ENCODE results near the gene RNU1-3. TPM values are rescaled to one million over a fixed set of nuclear protein-coding genes. Genes with fewer than 3 reads are reported as not detected.
"Not testable (repeated sequence)": the region's sequence is repeated elsewhere in the genome, so short reads cannot be mapped to it uniquely, and the experiment has no call there.

RNU1-3 gene
- total and polyA plus RNA-seq, 2 of the 13 experiments (the other 11 are each of a cell fraction or from before 2014, with no cell fraction given) = under 0.01 to 11,018 TPM

DNA sequence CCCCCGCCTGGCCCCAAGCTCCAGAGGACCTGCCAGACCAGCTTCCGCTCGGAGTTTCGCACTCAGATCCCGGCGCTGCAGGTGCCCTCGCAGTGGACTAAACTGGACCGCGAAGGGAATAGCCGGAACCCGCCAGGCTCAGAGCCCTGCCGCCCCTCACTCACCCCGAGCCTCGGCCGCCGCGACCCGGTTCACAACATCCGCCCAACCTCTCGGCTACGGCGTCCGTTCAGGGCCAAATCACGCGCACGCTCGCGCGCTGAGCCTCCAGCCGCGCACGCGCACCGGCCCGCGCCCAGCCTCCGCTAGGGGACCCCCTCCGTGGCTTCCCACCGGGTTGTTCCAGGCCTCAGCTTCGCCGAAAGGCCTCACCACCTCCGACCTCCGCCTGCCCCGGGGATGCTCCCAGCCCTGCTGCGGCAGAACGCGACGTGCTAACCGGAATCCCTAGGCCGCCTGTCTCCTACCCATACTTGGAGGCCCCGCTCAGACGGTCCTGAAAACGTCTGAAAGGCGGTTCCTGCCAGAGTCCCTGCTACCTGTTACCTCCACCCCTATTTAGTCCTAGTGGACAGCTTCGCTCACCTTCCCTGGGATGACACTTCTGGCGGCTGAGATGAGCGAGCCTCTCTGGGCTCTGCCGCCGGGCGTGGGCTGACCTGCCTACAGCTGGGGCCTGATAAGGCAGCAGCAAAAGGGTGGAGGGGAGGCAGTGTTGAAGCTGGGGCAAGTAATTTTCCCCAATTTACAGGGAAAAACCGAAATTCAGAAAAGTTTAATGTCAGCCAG, 22.1 kb downstream of the RNU1-3 start (continued):
- TF ChIP-seq, protein P1, sequence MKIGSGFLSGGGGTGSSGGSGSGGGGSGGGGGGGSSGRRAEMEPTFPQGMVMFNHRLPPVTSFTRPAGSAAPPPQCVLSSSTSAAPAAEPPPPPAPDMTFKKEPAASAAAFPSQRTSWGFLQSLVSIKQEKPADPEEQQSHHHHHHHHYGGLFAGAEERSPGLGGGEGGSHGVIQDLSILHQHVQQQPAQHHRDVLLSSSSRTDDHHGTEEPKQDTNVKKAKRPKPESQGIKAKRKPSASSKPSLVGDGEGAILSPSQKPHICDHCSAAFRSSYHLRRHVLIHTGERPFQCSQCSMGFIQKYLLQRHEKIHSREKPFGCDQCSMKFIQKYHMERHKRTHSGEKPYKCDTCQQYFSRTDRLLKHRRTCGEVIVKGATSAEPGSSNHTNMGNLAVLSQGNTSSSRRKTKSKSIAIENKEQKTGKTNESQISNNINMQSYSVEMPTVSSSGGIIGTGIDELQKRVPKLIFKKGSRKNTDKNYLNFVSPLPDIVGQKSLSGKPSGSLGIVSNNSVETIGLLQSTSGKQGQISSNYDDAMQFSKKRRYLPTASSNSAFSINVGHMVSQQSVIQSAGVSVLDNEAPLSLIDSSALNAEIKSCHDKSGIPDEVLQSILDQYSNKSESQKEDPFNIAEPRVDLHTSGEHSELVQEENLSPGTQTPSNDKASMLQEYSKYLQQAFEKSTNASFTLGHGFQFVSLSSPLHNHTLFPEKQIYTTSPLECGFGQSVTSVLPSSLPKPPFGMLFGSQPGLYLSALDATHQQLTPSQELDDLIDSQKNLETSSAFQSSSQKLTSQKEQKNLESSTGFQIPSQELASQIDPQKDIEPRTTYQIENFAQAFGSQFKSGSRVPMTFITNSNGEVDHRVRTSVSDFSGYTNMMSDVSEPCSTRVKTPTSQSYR (CRISPR knock-in tag; IDR thresholded peaks at IDR 0.05; ENCODE audit: borderline replicate concordance) = peak; percentile 74
- TF ChIP-seq, protein P2, sequence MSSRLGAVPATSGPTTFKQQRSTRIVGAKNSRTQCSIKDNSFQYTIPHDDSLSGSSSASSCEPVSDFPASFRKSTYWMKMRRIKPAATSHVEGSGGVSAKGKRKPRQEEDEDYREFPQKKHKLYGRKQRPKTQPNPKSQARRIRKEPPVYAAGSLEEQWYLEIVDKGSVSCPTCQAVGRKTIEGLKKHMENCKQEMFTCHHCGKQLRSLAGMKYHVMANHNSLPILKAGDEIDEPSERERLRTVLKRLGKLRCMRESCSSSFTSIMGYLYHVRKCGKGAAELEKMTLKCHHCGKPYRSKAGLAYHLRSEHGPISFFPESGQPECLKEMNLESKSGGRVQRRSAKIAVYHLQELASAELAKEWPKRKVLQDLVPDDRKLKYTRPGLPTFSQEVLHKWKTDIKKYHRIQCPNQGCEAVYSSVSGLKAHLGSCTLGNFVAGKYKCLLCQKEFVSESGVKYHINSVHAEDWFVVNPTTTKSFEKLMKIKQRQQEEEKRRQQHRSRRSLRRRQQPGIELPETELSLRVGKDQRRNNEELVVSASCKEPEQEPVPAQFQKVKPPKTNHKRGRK (CRISPR knock-in tag; IDR thresholded peaks at IDR 0.05) = peak; percentile 91; the same call in 1 of the 2 replicates
- TF ChIP-seq ZNF343 (CRISPR knock-in tag; IDR thresholded peaks at IDR 0.05) (peak; percentile 95), KDM5A (IDR thresholded peaks at IDR 0.05; ENCODE audit: borderline replicate concordance, low read length) (peak; percentile 99), ZNF543 (CRISPR knock-in tag; IDR thresholded peaks at IDR 0.05) (peak; percentile 97), SOX6 (CRISPR knock-in tag; IDR thresholded peaks at IDR 0.05) (peak; percentile 89), ARHGAP35 (CRISPR knock-in tag; IDR thresholded peaks at IDR 0.05; ENCODE audit: borderline replicate concordance) (peak; percentile 97), ZSCAN21 (CRISPR knock-in tag; IDR thresholded peaks at IDR 0.05; ENCODE audit: borderline replicate concordance) (peak; percentile 99), NBN (conservative IDR thresholded peaks at IDR 0.05) (0 out of 2 replicates have a peak, but pooled peaks have one; percentile 71), MEF2D (CRISPR knock-in tag; IDR thresholded peaks at IDR 0.05) (peak; percentile 87), IKZF4 (CRISPR knock-in tag; IDR thresholded peaks at IDR 0.05; ENCODE audit: borderline replicate concordance, low read depth, not compliant biosample characterization) (peak; percentile 97), EED (CRISPR knock-in tag; IDR thresholded peaks at IDR 0.05) (peak; percentile 97), ZNF260 (CRISPR knock-in tag; IDR thresholded peaks at IDR 0.05; ENCODE audit: borderline replicate concordance, low read depth) (peak; percentile 87), ZFX (CRISPR knock-in tag; IDR thresholded peaks at IDR 0.05; ENCODE audit: low read depth) (peak; percentile 99), MXI1 (IDR thresholded peaks at IDR 0.05; ENCODE audit: borderline replicate concordance, low read depth, low read length) (peak; percentile 98), POLR2AphosphoS5 (IDR thresholded peaks at IDR 0.05; ENCODE audit: low read depth, low read length) (peak; percentile 76; the same call in 1 of the 2 replicates)
- not testable (repeated sequence) for TF ChIP-seq SOX6 (IDR thresholded peaks at IDR 0.05)
- TF ChIP-seq, protein P3, sequence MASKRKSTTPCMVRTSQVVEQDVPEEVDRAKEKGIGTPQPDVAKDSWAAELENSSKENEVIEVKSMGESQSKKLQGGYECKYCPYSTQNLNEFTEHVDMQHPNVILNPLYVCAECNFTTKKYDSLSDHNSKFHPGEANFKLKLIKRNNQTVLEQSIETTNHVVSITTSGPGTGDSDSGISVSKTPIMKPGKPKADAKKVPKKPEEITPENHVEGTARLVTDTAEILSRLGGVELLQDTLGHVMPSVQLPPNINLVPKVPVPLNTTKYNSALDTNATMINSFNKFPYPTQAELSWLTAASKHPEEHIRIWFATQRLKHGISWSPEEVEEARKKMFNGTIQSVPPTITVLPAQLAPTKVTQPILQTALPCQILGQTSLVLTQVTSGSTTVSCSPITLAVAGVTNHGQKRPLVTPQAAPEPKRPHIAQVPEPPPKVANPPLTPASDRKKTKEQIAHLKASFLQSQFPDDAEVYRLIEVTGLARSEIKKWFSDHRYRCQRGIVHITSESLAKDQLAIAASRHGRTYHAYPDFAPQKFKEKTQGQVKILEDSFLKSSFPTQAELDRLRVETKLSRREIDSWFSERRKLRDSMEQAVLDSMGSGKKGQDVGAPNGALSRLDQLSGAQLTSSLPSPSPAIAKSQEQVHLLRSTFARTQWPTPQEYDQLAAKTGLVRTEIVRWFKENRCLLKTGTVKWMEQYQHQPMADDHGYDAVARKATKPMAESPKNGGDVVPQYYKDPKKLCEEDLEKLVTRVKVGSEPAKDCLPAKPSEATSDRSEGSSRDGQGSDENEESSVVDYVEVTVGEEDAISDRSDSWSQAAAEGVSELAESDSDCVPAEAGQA (IDR thresholded peaks at IDR 0.05; ENCODE audit: low read depth) = peak; percentile 84
- TF ChIP-seq, protein P3 (CRISPR knock-in tag; IDR thresholded peaks at IDR 0.05; ENCODE audit: borderline replicate concordance) = peak; percentile 41

All from HepG2 (cell line).